Heart left ventricle (tissue), 13 donors: ENCODE measurements around the gene HSFY1.
"Not testable (repeated sequence)": the region's sequence is repeated elsewhere in the genome, so short reads cannot be mapped to it uniquely, and the experiment has no call there.

Experiments used
- POLR2A ChIP-seq, 2 donors: fragments of 450-650 bp; IDR thresholded peaks; one replicate each; pipeline ENCODE4 v1.6.1; 2017; ENCODE audit warnings: antibody characterized with exemption in 2 of 2, mild to moderate bottlenecking in 2 of 2, moderate library complexity in 2 of 2
- TF ChIP-seq, protein P1 (sequence below), 12 donors: fragments of 200-600 bp; sonication (generic) in 4 of 12; IDR thresholded peaks; one replicate each; pipeline versions ENCODE4 v1.5.0 to v1.8.0; 2018 to 2022; ENCODE audit warnings: antibody characterized with exemption in 12 of 12, mild to moderate bottlenecking in 5 of 12
- donor health status: ischemic (EF 13 %, LVEDD 7.1; RV severe dilation, severe dysfunction).
- donor health status: DM: no; HTN: yes; CAD: no.
- donor health status: DM: no; HTN: no; CAD: no.
- donor health status: ischemic (EF 25% LVEDD 6.9; RV normal size, moderate dysfunction).
- donor health status: ischemic (EF 25% LVEDD 5.7; RV mildly dilated, moderate dysfunction).
- donor health status: ischemic (EF 35%, LVEDD 5.7; RV mildly dilated, moderate dysfunction).
- donor health status: nonischemic (EF 11% LVEDD 7.7; RV severe dilation, severe dysfunction).
- donor health status: DM: yes; HTN: yes; CAD: no.
- donor health status: PGD.
- donor health status: ischemic (EF 29% LVEDD 5.4; RV normal size, mild dysfunction).
- donor health status: nonischemic (EF 23%, LVEDD 6.1; RV moderate dilation, normal function).

DNA sequence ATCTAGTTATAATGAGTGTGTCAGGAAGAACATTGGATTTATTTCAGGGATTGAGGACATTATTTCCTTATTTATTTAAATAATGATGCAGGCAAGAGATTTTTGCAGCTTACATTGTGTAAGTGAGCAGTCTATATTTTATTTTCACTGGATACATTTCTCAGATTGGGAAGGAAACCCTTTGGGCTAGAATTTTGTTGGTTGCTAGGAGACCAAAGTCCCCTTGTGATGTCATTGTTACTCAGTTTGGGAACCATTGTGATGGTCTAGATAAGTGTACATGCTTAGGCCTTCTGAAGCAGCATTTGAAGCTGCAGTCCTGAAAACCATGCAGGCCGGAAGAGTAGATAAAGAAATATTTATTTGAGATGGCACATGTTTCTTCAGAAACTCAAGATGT, at the start of gene HSFY1:
- TF ChIP-seq, protein P1, sequence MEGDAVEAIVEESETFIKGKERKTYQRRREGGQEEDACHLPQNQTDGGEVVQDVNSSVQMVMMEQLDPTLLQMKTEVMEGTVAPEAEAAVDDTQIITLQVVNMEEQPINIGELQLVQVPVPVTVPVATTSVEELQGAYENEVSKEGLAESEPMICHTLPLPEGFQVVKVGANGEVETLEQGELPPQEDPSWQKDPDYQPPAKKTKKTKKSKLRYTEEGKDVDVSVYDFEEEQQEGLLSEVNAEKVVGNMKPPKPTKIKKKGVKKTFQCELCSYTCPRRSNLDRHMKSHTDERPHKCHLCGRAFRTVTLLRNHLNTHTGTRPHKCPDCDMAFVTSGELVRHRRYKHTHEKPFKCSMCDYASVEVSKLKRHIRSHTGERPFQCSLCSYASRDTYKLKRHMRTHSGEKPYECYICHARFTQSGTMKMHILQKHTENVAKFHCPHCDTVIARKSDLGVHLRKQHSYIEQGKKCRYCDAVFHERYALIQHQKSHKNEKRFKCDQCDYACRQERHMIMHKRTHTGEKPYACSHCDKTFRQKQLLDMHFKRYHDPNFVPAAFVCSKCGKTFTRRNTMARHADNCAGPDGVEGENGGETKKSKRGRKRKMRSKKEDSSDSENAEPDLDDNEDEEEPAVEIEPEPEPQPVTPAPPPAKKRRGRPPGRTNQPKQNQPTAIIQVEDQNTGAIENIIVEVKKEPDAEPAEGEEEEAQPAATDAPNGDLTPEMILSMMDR (IDR thresholded peaks at IDR 0.05): not testable (repeated sequence)
- TF ChIP-seq POLR2A (IDR thresholded peaks at IDR 0.05): not testable (repeated sequence)
